GM20000 (cell line): ENCODE results near the gene CERS6.

Experiments
- DNase-seq: peaks from one replicate; pipeline ENCODE4 v3.0.0; 2012; ENCODE audit warnings: low spot score
- CTCF ChIP-seq: IDR thresholded peaks from 2 replicates; pipeline ENCODE4 v1.5.1; 2012; ENCODE audit warnings: mild to moderate bottlenecking, control low read depth; ENCODE audit errors: extremely low read depth, missing control alignments

Gene CERS6

GRCh38 chr2:168687314-168687713 lies 231.2 kb downstream of the CERS6 start:
- DNase-seq = no peak
- TF ChIP-seq CTCF = no peak

- no peak for TF ChIP-seq CTCF
- DNase-seq = no peak
Observed at GRCh38 chr2:168690381-168690885, 234.4 kb downstream of the CERS6 start.

- TF ChIP-seq CTCF = no peak
- no peak for DNase-seq
Observed at GRCh38 chr2:168691221-168691620, 235.1 kb downstream of the CERS6 start.

GRCh38 chr2:168692132-168692744 lies 236.2 kb downstream of the CERS6 start:
- DNase-seq = no peak
- TF ChIP-seq CTCF = no peak

- no peak for TF ChIP-seq CTCF
- no peak for DNase-seq
Observed at GRCh38 chr2:168694173-168694572, 238.1 kb downstream of the CERS6 start.

- TF ChIP-seq CTCF = no peak
Observed at GRCh38 chr2:168694866-168695265, 238.8 kb downstream of the CERS6 start.

GRCh38 chr2:168697668-168698121 lies 241.6 kb downstream of the CERS6 start:
- no peak for DNase-seq
- no peak for TF ChIP-seq CTCF

More at GRCh38 chr2:168694866-168695265, 238.8 kb downstream of the CERS6 start:
- DNase-seq = no peak
